HepG2 (cell line): Measurements from ENCODE around the gene SPON1. TPM values are rescaled to one million over a fixed set of nuclear protein-coding genes. Genes with fewer than 3 reads are reported as not detected.

Source experiments
- ATAC-seq: fragments of 200-7000 bp; cut with Tn5 transposase; 3 replicates; pipeline ENCODE4 v1.9.1; 2020; ENCODE audit warnings: mild to moderate bottlenecking, moderate library complexity
- BruUV-seq: library from RNA; stranded (reverse); fragments of 400-500 nt; replicated peaks from 2 replicates; lab custom pipeline; 2021; lab: Mats Ljungman, UMichigan
- CTCF ChIA-PET: fragments of 300-600 bp; formaldehyde crosslinking; extraction: SDS; loops from one replicate; lab custom pipeline; 2021; ENCODE audit warnings: low total read pairs, inconsistent platforms, low intra/inter-chr PET ratio; lab: Yijun Ruan, JAX
- POLR2A ChIA-PET: fragments of 350-600 bp; sonication (Branson Sonifier 250); formaldehyde crosslinking; loops from one replicate; lab custom pipeline; 2020; ENCODE audit warnings: antibody characterized with exemption, inconsistent platforms; lab: Yijun Ruan, JAX
- DNase-seq: peaks from one replicate; pipeline ENCODE4 v3.0.0-alpha.2; 2015; ENCODE audit warnings: low spot score
- FAIRE-seq: peaks from 3 replicates; lab custom pipeline; 2011; peaks lifted over from hg19 to GRCh38; lab: Jason Lieb, UNC
- H2AFZ ChIP-seq: one replicate; pipeline ENCODE4 v1.6.1; 2011; ENCODE audit warnings: low read length, inconsistent platforms
- H3K27ac ChIP-seq: fragments of 300-600 bp; 3 replicates; pipeline ENCODE4 v1.8.0; 2011; ENCODE audit warnings: mixed run types, mild to moderate bottlenecking, mixed read lengths, low read length, inconsistent platforms; ENCODE audit not compliant: insufficient read depth; ENCODE audit errors: extremely low read length
- H3K27me3 ChIP-seq, 2 experiments: fragments of 200-600 bp in 1 of 2; 2 replicates in 1 of 2; 3 replicates in 1 of 2; pipeline versions ENCODE4 v1.6.0 to v1.8.0; 2011; ENCODE audit warnings: low read length in 2 of 2, mild to moderate bottlenecking in 2 of 2, moderate library complexity in 2 of 2, inconsistent platforms in 1 of 2; ENCODE audit not compliant: insufficient read depth in 2 of 2, control insufficient read depth in 1 of 2
- H3K36me3 ChIP-seq, 2 experiments: fragments of 200-600 bp in 1 of 2; replicated peaks in 1 of 2; 2 replicates in 1 of 2; 3 replicates in 1 of 2; pipeline versions ENCODE4 v1.5.1 to v1.8.0; 2011; ENCODE audit warnings: low read length in 2 of 2, inconsistent platforms in 1 of 2; ENCODE audit not compliant: insufficient read depth in 2 of 2, control insufficient read depth in 1 of 2
- H3K4me1 ChIP-seq: 2 replicates; pipeline ENCODE4 v1.5.1; 2012; ENCODE audit warnings: low read length, inconsistent platforms; ENCODE audit not compliant: insufficient read depth
- H3K4me2 ChIP-seq: 2 replicates; pipeline ENCODE4 v1.6.0; 2011; ENCODE audit warnings: low read depth, low read length, inconsistent platforms
- H3K4me3 ChIP-seq, 3 experiments: fragments of 200-600 bp in 1 of 3; sonication (generic), shearing (Covaris generic) in 1 of 3; replicated peaks in 1 of 3; 2 replicates each; pipeline ENCODE4 v1.5.1; 2011 to 2016; ENCODE audit warnings: low read length in 3 of 3, inconsistent platforms in 2 of 3, low read depth in 2 of 3, mild to moderate bottlenecking in 2 of 3, control low read depth in 1 of 3, mixed read lengths in 1 of 3; ENCODE audit not compliant: insufficient read depth in 1 of 3
- H3K79me2 ChIP-seq: one replicate; pipeline ENCODE4 v1.6.1; 2011; ENCODE audit warnings: low read length, inconsistent platforms; ENCODE audit not compliant: insufficient read depth
- H3K9ac ChIP-seq: 2 replicates; pipeline ENCODE4 v1.6.0; 2011; ENCODE audit warnings: mild to moderate bottlenecking, low read depth, low read length, inconsistent platforms; ENCODE audit not compliant: insufficient read depth
- H3K9me3 ChIP-seq: 2 replicates; pipeline ENCODE4 v1.5.1; 2012; ENCODE audit warnings: mild to moderate bottlenecking, low read length
- H4K20me1 ChIP-seq: 2 replicates; pipeline ENCODE4 v1.6.0; 2011; ENCODE audit warnings: inconsistent platforms, mild to moderate bottlenecking, low read length, moderate library complexity; ENCODE audit not compliant: insufficient read depth
- DNMT3B ChIP-seq: conservative IDR thresholded peaks from 2 replicates; pipeline ENCODE4 v1.6.1; 2016; ENCODE audit warnings: missing biosample characterization, control low read depth
- PHF8 ChIP-seq: sonication (generic); formaldehyde crosslinking; IDR thresholded peaks from 2 replicates; pipeline ENCODE4 v1.5.0; 2020; ENCODE audit warnings: missing genetic modification reagents
- RAD21 ChIP-seq: fragments of 450-650 bp; formaldehyde crosslinking; IDR thresholded peaks from 2 replicates; pipeline ENCODE4 v1.5.0; 2020; ENCODE audit warnings: mild to moderate bottlenecking
- SMC3 ChIP-seq: IDR thresholded peaks from 2 replicates; pipeline ENCODE4 v1.6.1; 2011; ENCODE audit warnings: low read length, improper control_type of control experiment
- STAG1 ChIP-seq: sonication (generic); formaldehyde crosslinking; IDR thresholded peaks from 2 replicates; pipeline ENCODE4 v1.4.0; 2020; ENCODE audit warnings: missing genetic modification reagents
- U2AF2 ChIP-seq: fragments of 200-400 bp; formaldehyde crosslinking; IDR thresholded peaks from 2 replicates; pipeline ENCODE4 v1.6.1; 2017; ENCODE audit warnings: low read depth, mild to moderate bottlenecking, low read length
- XRCC5 ChIP-seq: fragments of 200-400 bp; formaldehyde crosslinking; optimal IDR thresholded peaks from 2 replicates; pipeline ENCODE3; 2017; ENCODE audit warnings: mild to moderate bottlenecking, low read length
- ZNF44 ChIP-seq: sonication (generic); formaldehyde crosslinking; IDR thresholded peaks from 2 replicates; pipeline ENCODE4 v1.5.1; 2020; ENCODE audit warnings: mild to moderate bottlenecking, missing genetic modification reagents
- ZNF451 ChIP-seq: sonication (generic); formaldehyde crosslinking; IDR thresholded peaks from 2 replicates; pipeline ENCODE4 v1.5.0; 2020; ENCODE audit warnings: mild to moderate bottlenecking, missing genetic modification reagents
- WGBS: methylation state at CpG from one replicate; pipeline ENCODE4 v1.1.6; 2017; ENCODE audit warnings: low lambda C conversion rate; 5-methylcytosine and 5-hydroxymethylcytosine counted together
- in situ Hi-C: cut with HindIII; loops from 2 replicates; pipeline ENCODE4 v1.10.0; 2017; ENCODE audit warnings: low pct_unique_long_range_greater_than_20kb; ENCODE audit not compliant: extremely low pct_ligation_motif_present
- intact Hi-C: fragments of 100-400 bp; cut with micrococcal nuclease; formaldehyde crosslinking; loops from one replicate; pipeline ENCODE4 v1.10.0; 2022; ENCODE audit not compliant: unreplicated experiment
- polyA plus RNA-seq, 8 experiments: library from polyadenylated mRNA; depleted of rRNA in 3 of 8; stranded (reverse) in 7 of 8; unstranded in 1 of 8; fragments of >200 nt; fragmentation: Illumina TruSeq in 4 of 8; extraction: Trizol in 4 of 8; gene quantifications; 2 replicates each; pipeline versions ENCODE4 v1.2.1 to v1.2.3, GENCODE V29; 2011 to 2016; ENCODE audit warnings: low read depth in 4 of 8, missing spikeins in 1 of 8, mixed read lengths in 1 of 8; ENCODE audit not compliant: insufficient read depth in 1 of 8
- total RNA-seq, 5 experiments: library from RNA; depleted of rRNA; stranded (reverse); fragments of >200 nt; fragmentation: Illumina TruSeq; extraction: Trizol; gene quantifications; 2 replicates each; pipeline ENCODE4 v1.2.3, GENCODE V29; 2016; ENCODE audit warnings: low read depth in 1 of 5
- TF ChIP-seq, protein P1 (sequence below): IDR thresholded peaks from 2 replicates; pipeline ENCODE4 v1.6.1; 2016; ENCODE audit warnings: missing biosample characterization, missing genetic modification reagents, low read depth
- TF ChIP-seq, protein P2 (sequence below): sonication (generic); formaldehyde crosslinking; IDR thresholded peaks from 2 replicates; pipeline ENCODE4 v1.4.0; 2020; ENCODE audit warnings: mild to moderate bottlenecking, missing genetic modification reagents
- TF ChIP-seq, protein P3 (sequence below): sonication (generic); formaldehyde crosslinking; IDR thresholded peaks from 2 replicates; pipeline ENCODE4 v1.5.0; 2020; ENCODE audit warnings: mild to moderate bottlenecking, missing genetic modification reagents, moderate library complexity

The SPON1 gene
- total and polyA plus RNA-seq, 2 of the 13 experiments (the other 11 are each of a cell fraction or from before 2014, with no cell fraction given), result not detected

DNA sequence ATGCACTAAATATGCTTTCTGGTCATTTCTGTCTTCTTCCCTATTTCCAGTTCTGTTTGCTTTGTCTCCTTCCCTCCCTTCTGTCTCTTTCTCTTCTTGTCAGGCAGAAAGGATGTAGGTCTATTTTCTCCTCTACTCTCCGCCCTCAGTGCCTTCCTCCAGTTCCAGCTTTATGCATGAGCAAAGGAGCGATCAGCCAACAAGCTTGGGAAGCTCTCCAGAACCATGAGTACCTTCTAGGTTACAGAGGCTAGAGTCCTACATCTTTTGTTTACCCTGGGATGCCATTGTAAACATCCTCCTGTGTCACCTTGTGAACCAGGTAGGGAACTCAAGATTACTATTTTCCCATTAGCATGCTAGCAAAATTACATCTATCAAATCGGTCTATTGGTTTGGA is 7.9 kb upstream of the SPON1 start:
- 11% methylated on average over 3 of the region's 3 CpGs for WGBS
- Histone ChIP-seq H3K9me3 (no peaks in the 10 kb centered on the region), H3K36me3 (no peaks in the 10 kb centered on the region), H3K27ac (no peak overlapping the region), H4K20me1 (no peaks in the 10 kb centered on the region), H3K27me3 (peaks cover 0 to 20% of the 10 kb centered on the region in 2 experiments; a peak in 3 of 5 replicates), H2AFZ (no peak overlapping the region), H3K79me2 (no peaks in the 10 kb centered on the region), H3K9ac (no peak overlapping the region), H3K4me3 (no peak overlapping the region), H3K4me2 (no peak overlapping the region), H3K4me1 (no peaks in the 10 kb centered on the region)
- in situ Hi-C loops, result no loop called here
- intact Hi-C loops, result no loop called here
- POLR2A ChIA-PET, result no interaction called here
- TF ChIP-seq, protein P1, sequence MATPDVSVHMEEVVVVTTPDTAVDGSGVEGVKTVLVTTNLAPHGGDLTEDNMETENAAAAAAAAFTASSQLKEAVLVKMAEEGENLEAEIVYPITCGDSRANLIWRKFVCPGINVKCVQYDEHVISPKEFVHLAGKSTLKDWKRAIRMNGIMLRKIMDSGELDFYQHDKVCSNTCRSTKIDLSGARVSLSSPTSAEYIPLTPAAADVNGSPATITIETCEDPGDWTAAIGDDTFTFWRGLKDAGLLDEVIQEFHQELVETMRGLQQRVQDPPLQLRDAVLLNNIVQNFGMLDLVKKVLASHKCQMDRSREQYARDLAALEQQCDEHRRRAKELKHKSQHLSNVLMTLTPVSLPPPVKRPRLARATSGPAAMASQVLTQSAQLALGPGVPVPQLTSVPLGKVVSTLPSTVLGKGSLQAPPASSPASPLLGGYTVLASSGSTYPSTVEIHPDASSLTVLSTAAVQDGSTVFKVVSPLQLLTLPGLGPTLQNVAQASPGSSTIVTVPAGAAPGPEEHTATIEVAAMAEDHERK, result no peak
- TF ChIP-seq PHF8 (no peak), ZNF44 (no peak), DNMT3B (CRISPR knock-in tag) (no peak)
- BruUV-seq, result no TSS peak
- CTCF ChIA-PET, result interaction anchor here (3.3 kb wide), 1 partner anchor 294 kb away, joined by 42 read pairs; no protein-coding TSS in a partner anchor
- no peak for ATAC-seq
- DNase-seq, result no peak
- FAIRE-seq, result no peak

GRCh38 chr11:13955971-13956421 is 6.5 kb upstream of the SPON1 start:
- H3K4me1 ChIP-seq, result no peaks in the 10 kb centered on the region
- H3K9me3 ChIP-seq, result no peaks in the 10 kb centered on the region
- no peaks in the 10 kb centered on the region for H3K36me3 ChIP-seq
- WGBS, result 16% methylated on average over 4 of the region's 5 CpGs
- in situ Hi-C loops (loop anchor here (5.0 kb wide), 1 partner anchor 291 kb away; no protein-coding TSS in a partner anchor), intact Hi-C loops (loop anchor here (1.0 kb wide), 2 partner anchors 192 to 293 kb away; no protein-coding TSS in a partner anchor)
- DNase-seq (peak; percentile 58), ATAC-seq (peak; percentile 72), FAIRE-seq (peak; percentile 71)
- H2AFZ ChIP-seq, result no peak overlapping the region
- no peak overlapping the region for H3K4me2 ChIP-seq
- TF ChIP-seq U2AF2 (no peak), STAG1 (CRISPR knock-in tag) (peak; percentile 79), RAD21 (CRISPR knock-in tag) (peak; percentile 59), XRCC5 (peak; percentile 17), SMC3 (peak; percentile 87), ZNF451 (CRISPR knock-in tag) (no peak)
- TF ChIP-seq, protein P2, sequence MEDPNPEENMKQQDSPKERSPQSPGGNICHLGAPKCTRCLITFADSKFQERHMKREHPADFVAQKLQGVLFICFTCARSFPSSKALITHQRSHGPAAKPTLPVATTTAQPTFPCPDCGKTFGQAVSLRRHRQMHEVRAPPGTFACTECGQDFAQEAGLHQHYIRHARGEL (CRISPR knock-in tag), result no peak
- TF ChIP-seq, protein P3, sequence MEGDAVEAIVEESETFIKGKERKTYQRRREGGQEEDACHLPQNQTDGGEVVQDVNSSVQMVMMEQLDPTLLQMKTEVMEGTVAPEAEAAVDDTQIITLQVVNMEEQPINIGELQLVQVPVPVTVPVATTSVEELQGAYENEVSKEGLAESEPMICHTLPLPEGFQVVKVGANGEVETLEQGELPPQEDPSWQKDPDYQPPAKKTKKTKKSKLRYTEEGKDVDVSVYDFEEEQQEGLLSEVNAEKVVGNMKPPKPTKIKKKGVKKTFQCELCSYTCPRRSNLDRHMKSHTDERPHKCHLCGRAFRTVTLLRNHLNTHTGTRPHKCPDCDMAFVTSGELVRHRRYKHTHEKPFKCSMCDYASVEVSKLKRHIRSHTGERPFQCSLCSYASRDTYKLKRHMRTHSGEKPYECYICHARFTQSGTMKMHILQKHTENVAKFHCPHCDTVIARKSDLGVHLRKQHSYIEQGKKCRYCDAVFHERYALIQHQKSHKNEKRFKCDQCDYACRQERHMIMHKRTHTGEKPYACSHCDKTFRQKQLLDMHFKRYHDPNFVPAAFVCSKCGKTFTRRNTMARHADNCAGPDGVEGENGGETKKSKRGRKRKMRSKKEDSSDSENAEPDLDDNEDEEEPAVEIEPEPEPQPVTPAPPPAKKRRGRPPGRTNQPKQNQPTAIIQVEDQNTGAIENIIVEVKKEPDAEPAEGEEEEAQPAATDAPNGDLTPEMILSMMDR (CRISPR knock-in tag), result peak; percentile 84
- no peaks in the 10 kb centered on the region for H4K20me1 ChIP-seq
- no peaks in the 10 kb centered on the region for H3K79me2 ChIP-seq
- POLR2A ChIA-PET, result no interaction called here
- H3K4me3 ChIP-seq, result no peak overlapping the region
- CTCF ChIA-PET, result interaction anchor here (0.7 to 3.3 kb wide), 4 partner anchors 85 to 293 kb away, joined by 3 to 42 read pairs (median 8); no protein-coding TSS in a partner anchor
- H3K27me3 ChIP-seq, result peaks cover 0 to 22% of the 10 kb centered on the region in 2 experiments; a peak in 3 of 5 replicates
- no peak overlapping the region for H3K27ac ChIP-seq
- no TSS peak for BruUV-seq
- H3K9ac ChIP-seq, result no peak overlapping the region
